ENCODE results near the gene DNAH3.

DNAH3 gene

GRCh38 chr16:20897253-20897897 lies 253.3 kb downstream of the DNAH3 start:
- TF ChIP-seq CTCF (IDR thresholded peaks at IDR 0.05; ENCODE audit: low read depth, low read length), result no peak
- no peak overlapping the region; the same call in 1 of the 2 replicates for H3K4me3 ChIP-seq (ENCODE audit: low read depth, low read length)

GRCh38 chr16:20894388-20894787 lies 256.3 kb downstream of the DNAH3 start:
- no peak for TF ChIP-seq CTCF (IDR thresholded peaks at IDR 0.05; ENCODE audit: low read depth, low read length)
- no peak overlapping the region for H3K4me3 ChIP-seq (ENCODE audit: low read depth, low read length)

- no peak for TF ChIP-seq CTCF (IDR thresholded peaks at IDR 0.05; ENCODE audit: low read depth, low read length)
- H3K4me3 ChIP-seq (ENCODE audit: low read depth, low read length), result no peak overlapping the region
Observed at GRCh38 chr16:20889625-20890275, 260.9 kb downstream of the DNAH3 start.

- no peak for TF ChIP-seq CTCF (IDR thresholded peaks at IDR 0.05; ENCODE audit: low read depth, low read length)
- H3K4me3 ChIP-seq (ENCODE audit: low read depth, low read length), result no peak overlapping the region
Observed at GRCh38 chr16:20887207-20887606, 263.4 kb downstream of the DNAH3 start.

GRCh38 chr16:20886320-20886719 lies 264.3 kb downstream of the DNAH3 start:
- no peak for TF ChIP-seq CTCF (IDR thresholded peaks at IDR 0.05; ENCODE audit: low read depth, low read length)
- H3K4me3 ChIP-seq (ENCODE audit: low read depth, low read length), result no peak overlapping the region

GRCh38 chr16:20884240-20884556 lies 266.4 kb downstream of the DNAH3 start:
- no peak overlapping the region for H3K4me3 ChIP-seq (ENCODE audit: low read depth, low read length)
- TF ChIP-seq CTCF (IDR thresholded peaks at IDR 0.05; ENCODE audit: low read depth, low read length), result no peak

- H3K4me3 ChIP-seq (ENCODE audit: low read depth, low read length), result no peak overlapping the region
Observed at GRCh38 chr16:20883554-20884239, 266.9 kb downstream of the DNAH3 start.

More at GRCh38 chr16:20883554-20884239, 266.9 kb downstream of the DNAH3 start:
- TF ChIP-seq CTCF (IDR thresholded peaks at IDR 0.05; ENCODE audit: low read depth, low read length), result no peak

All from WI38 (cell line).